HEK293T (cell line): ENCODE results near the gene SH3PXD2A.

Source experiments
- ARNT ChIP-seq: fragments of 450-650 bp; IDR thresholded peaks from 2 replicates; pipeline ENCODE4 v1.6.1; 2017; ENCODE audit warnings: mild to moderate bottlenecking
- BHLHE40 ChIP-seq: fragments of 450-650 bp; IDR thresholded peaks from 2 replicates; pipeline ENCODE4 v1.6.1; 2016; ENCODE audit warnings: mild to moderate bottlenecking, moderate library complexity, borderline replicate concordance
- ELF4 ChIP-seq: fragments of 450-650 bp; IDR thresholded peaks from 2 replicates; pipeline ENCODE4 v1.6.1; 2017; ENCODE audit warnings: antibody characterized with exemption
- FOXA1 ChIP-seq: fragments of 450-650 bp; IDR thresholded peaks from 2 replicates; pipeline ENCODE4 v1.6.1; 2016; ENCODE audit warnings: mild to moderate bottlenecking
- FOXK2 ChIP-seq: fragments of 450-650 bp; IDR thresholded peaks from 2 replicates; pipeline ENCODE4 v1.6.1; 2016; ENCODE audit warnings: mild to moderate bottlenecking
- FOXM1 ChIP-seq: fragments of 450-650 bp; IDR thresholded peaks from 2 replicates; pipeline ENCODE4 v1.6.1; 2017; ENCODE audit warnings: mild to moderate bottlenecking, borderline replicate concordance
- L3MBTL2 ChIP-seq: fragments of 450-650 bp; conservative IDR thresholded peaks from 2 replicates; pipeline ENCODE4 v1.6.1; 2016; ENCODE audit warnings: mild to moderate bottlenecking
- NFRKB ChIP-seq: fragments of 450-650 bp; IDR thresholded peaks from 2 replicates; pipeline ENCODE4 v1.6.1; 2016; ENCODE audit warnings: mild to moderate bottlenecking, moderate library complexity
- SP1 ChIP-seq: fragments of 450-650 bp; IDR thresholded peaks from 2 replicates; pipeline ENCODE4 v1.6.1; 2017
- SUZ12 ChIP-seq: fragments of 450-650 bp; IDR thresholded peaks from 2 replicates; pipeline ENCODE4 v1.6.1; 2016; ENCODE audit warnings: mild to moderate bottlenecking
- TARDBP ChIP-seq: fragments of 450-650 bp; IDR thresholded peaks from 2 replicates; pipeline ENCODE4 v1.6.1; 2016

- TF ChIP-seq FOXM1 (no peak), SUZ12 (no peak), TARDBP (no peak), NFRKB (no peak), SP1 (no peak), ELF4 (no peak), L3MBTL2 (no peak), FOXA1 (no peak), BHLHE40 (no peak), ARNT (no peak), FOXK2 (no peak)
These were observed 165.1 kb downstream of the SH3PXD2A start for GRCh38 chr10:103690281-103690680.
